ENCODE measurements around the gene GPBP1L1.

DNA sequence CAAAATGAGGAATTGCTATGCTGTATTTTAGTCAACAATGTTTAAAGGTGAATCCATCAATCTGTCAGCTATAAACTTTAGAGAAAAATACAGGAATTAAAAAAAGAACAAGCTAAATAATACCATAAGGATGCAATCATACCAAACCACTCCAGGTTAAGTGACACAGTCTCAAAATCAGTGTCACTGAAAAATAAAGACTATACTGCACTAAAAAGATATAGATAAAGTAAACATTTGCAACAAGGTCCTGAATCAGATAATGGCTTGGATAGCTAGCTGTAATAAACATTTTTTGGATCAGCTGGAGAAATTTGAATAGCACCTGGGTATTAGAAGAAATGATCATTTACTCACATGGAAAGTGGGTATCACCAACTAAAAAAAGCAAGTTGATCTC, 7.8 kb downstream of the GPBP1L1 start:
- TF ChIP-seq, protein P1, sequence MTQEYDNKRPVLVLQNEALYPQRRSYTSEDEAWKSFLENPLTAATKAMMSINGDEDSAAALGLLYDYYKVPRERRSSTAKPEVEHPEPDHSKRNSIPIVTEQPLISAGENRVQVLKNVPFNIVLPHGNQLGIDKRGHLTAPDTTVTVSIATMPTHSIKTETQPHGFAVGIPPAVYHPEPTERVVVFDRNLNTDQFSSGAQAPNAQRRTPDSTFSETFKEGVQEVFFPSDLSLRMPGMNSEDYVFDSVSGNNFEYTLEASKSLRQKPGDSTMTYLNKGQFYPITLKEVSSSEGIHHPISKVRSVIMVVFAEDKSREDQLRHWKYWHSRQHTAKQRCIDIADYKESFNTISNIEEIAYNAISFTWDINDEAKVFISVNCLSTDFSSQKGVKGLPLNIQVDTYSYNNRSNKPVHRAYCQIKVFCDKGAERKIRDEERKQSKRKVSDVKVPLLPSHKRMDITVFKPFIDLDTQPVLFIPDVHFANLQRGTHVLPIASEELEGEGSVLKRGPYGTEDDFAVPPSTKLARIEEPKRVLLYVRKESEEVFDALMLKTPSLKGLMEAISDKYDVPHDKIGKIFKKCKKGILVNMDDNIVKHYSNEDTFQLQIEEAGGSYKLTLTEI (CRISPR knock-in tag; conservative IDR thresholded peaks at IDR 0.05), result no peak
- no peak for TF ChIP-seq MAFK (conservative IDR thresholded peaks at IDR 0.05 in 1 of 2, IDR thresholded peaks at IDR 0.05 in 1 of 2; ENCODE audit: low read length in 2 of 2)
- TF ChIP-seq, protein P2, sequence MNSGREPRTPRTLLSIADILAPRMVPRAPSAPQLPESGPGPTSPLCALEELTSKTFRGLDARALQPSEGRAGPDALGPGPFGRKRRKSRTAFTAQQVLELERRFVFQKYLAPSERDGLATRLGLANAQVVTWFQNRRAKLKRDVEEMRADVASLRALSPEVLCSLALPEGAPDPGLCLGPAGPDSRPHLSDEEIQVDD (CRISPR knock-in tag; IDR thresholded peaks at IDR 0.05; ENCODE audit: borderline replicate concordance), result no peak
- TF ChIP-seq, protein P3, sequence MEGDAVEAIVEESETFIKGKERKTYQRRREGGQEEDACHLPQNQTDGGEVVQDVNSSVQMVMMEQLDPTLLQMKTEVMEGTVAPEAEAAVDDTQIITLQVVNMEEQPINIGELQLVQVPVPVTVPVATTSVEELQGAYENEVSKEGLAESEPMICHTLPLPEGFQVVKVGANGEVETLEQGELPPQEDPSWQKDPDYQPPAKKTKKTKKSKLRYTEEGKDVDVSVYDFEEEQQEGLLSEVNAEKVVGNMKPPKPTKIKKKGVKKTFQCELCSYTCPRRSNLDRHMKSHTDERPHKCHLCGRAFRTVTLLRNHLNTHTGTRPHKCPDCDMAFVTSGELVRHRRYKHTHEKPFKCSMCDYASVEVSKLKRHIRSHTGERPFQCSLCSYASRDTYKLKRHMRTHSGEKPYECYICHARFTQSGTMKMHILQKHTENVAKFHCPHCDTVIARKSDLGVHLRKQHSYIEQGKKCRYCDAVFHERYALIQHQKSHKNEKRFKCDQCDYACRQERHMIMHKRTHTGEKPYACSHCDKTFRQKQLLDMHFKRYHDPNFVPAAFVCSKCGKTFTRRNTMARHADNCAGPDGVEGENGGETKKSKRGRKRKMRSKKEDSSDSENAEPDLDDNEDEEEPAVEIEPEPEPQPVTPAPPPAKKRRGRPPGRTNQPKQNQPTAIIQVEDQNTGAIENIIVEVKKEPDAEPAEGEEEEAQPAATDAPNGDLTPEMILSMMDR (CRISPR knock-in tag; IDR thresholded peaks at IDR 0.05), result no peak
- TF ChIP-seq PHF21A (CRISPR knock-in tag; IDR thresholded peaks at IDR 0.05), result no peak
- TF ChIP-seq PHF8 (CRISPR knock-in tag; IDR thresholded peaks at IDR 0.05), result no peak
- TF ChIP-seq JUNB (CRISPR knock-in tag; IDR thresholded peaks at IDR 0.05; ENCODE audit: borderline replicate concordance), result no peak
- TF ChIP-seq, protein P4, sequence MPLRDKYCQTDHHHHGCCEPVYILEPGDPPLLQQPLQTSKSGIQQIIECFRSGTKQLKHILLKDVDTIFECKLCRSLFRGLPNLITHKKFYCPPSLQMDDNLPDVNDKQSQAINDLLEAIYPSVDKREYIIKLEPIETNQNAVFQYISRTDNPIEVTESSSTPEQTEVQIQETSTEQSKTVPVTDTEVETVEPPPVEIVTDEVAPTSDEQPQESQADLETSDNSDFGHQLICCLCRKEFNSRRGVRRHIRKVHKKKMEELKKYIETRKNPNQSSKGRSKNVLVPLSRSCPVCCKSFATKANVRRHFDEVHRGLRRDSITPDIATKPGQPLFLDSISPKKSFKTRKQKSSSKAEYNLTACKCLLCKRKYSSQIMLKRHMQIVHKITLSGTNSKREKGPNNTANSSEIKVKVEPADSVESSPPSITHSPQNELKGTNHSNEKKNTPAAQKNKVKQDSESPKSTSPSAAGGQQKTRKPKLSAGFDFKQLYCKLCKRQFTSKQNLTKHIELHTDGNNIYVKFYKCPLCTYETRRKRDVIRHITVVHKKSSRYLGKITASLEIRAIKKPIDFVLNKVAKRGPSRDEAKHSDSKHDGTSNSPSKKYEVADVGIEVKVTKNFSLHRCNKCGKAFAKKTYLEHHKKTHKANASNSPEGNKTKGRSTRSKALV (CRISPR knock-in tag; IDR thresholded peaks at IDR 0.05), result no peak
